Liver (tissue), 9 donors: ENCODE results near the gene SLC4A5. TPM values are rescaled to one million over a fixed set of nuclear protein-coding genes. Genes with fewer than 3 reads are reported as not detected.

Source experiments
- DNase-seq: peaks from one replicate; pipeline ENCODE4 v3.0.0-alpha.2; 2017; ENCODE audit warnings: low spot score
- H3K27ac ChIP-seq, 2 donors: one replicate each; pipeline ENCODE4 v1.7.0; 2013; ENCODE audit warnings: inconsistent platforms in 2 of 2, low read length in 2 of 2, control low read depth in 1 of 2, low read depth in 1 of 2, mild to moderate bottlenecking in 1 of 2
- H3K27me3 ChIP-seq, 4 donors: one replicate each; pipeline versions ENCODE4 v1.6.1 to v1.7.0; 2013; ENCODE audit warnings: low read length in 3 of 4, inconsistent platforms in 1 of 4, mild to moderate bottlenecking in 1 of 4, moderate library complexity in 1 of 4; ENCODE audit not compliant: control insufficient read depth in 4 of 4, insufficient read depth in 4 of 4
- H3K36me3 ChIP-seq, 4 donors: one replicate each; pipeline versions ENCODE4 v1.6.1 to v1.7.0; 2013; ENCODE audit warnings: low read length in 3 of 4, mild to moderate bottlenecking in 3 of 4, low read depth in 1 of 4, moderate library complexity in 1 of 4; ENCODE audit not compliant: control insufficient read depth in 4 of 4, insufficient read depth in 3 of 4
- H3K4me1 ChIP-seq, 4 donors: one replicate each; pipeline versions ENCODE4 v1.6.1 to v1.7.0; 2013; ENCODE audit warnings: low read length in 3 of 4, mild to moderate bottlenecking in 3 of 4, moderate library complexity in 1 of 4; ENCODE audit not compliant: control insufficient read depth in 4 of 4, insufficient read depth in 4 of 4
- H3K4me3 ChIP-seq, 3 donors: one replicate each; pipeline versions ENCODE4 v1.6.1 to v1.7.0; 2013; ENCODE audit warnings: low read length in 3 of 3, control low read depth in 1 of 3, low read depth in 1 of 3, mild to moderate bottlenecking in 1 of 3
- H3K9ac ChIP-seq, 2 donors: one replicate each; pipeline ENCODE4 v1.7.0; 2013; ENCODE audit warnings: low read length in 2 of 2, mild to moderate bottlenecking in 2 of 2, moderate library complexity in 2 of 2, control low read depth in 1 of 2, low read depth in 1 of 2
- H3K9me3 ChIP-seq, 4 donors: one replicate each; pipeline versions ENCODE4 v1.6.1 to v1.7.0; 2013; ENCODE audit warnings: low read length in 3 of 4; ENCODE audit not compliant: control insufficient read depth in 4 of 4
- ATF3 ChIP-seq: IDR thresholded peaks from 2 replicates; pipeline ENCODE4 v1.6.1; 2016; ENCODE audit warnings: antibody characterized with exemption
- EGR1 ChIP-seq, 2 donors: IDR thresholded peaks; 2 replicates each; pipeline ENCODE4 v1.6.1; 2016 to 2018; ENCODE audit warnings: antibody characterized with exemption in 2 of 2, low read depth in 2 of 2
- FOXA1 ChIP-seq: IDR thresholded peaks from 2 replicates; pipeline ENCODE4 v1.6.1; 2016; ENCODE audit warnings: antibody characterized with exemption
- FOXA2 ChIP-seq: IDR thresholded peaks from 2 replicates; pipeline ENCODE4 v1.6.1; 2016; ENCODE audit warnings: antibody characterized with exemption
- GABPA ChIP-seq, 2 donors: IDR thresholded peaks in 1 of 2; conservative IDR thresholded peaks in 1 of 2; 2 replicates each; pipeline ENCODE4 v1.6.1; 2016; ENCODE audit warnings: antibody characterized with exemption in 2 of 2, mild to moderate bottlenecking in 1 of 2, moderate library complexity in 1 of 2
- HNF4A ChIP-seq, 2 donors: conservative IDR thresholded peaks; 2 replicates each; pipeline ENCODE4 v1.6.1; 2016; ENCODE audit warnings: antibody characterized with exemption in 2 of 2, mild to moderate bottlenecking in 2 of 2
- HNF4G ChIP-seq: IDR thresholded peaks from 2 replicates; pipeline ENCODE4 v1.6.1; 2016; ENCODE audit warnings: antibody characterized with exemption
- JUND ChIP-seq, 2 donors: IDR thresholded peaks; 2 replicates each; pipeline ENCODE4 v1.6.1; 2016; ENCODE audit warnings: antibody characterized with exemption in 2 of 2
- NR2F2 ChIP-seq: IDR thresholded peaks from 2 replicates; pipeline ENCODE4 v1.6.1; 2016; ENCODE audit warnings: antibody characterized with exemption
- RAD21 ChIP-seq, 2 donors: IDR thresholded peaks; 2 replicates each; pipeline ENCODE4 v1.6.1; 2016; ENCODE audit warnings: antibody characterized with exemption in 2 of 2, mild to moderate bottlenecking in 2 of 2
- REST ChIP-seq: IDR thresholded peaks from 2 replicates; pipeline ENCODE4 v1.6.1; 2016; ENCODE audit warnings: antibody characterized with exemption, mild to moderate bottlenecking
- RXRA ChIP-seq, 2 donors: IDR thresholded peaks; 2 replicates each; pipeline ENCODE4 v1.6.1; 2017 to 2018; ENCODE audit warnings: antibody characterized with exemption in 2 of 2, mild to moderate bottlenecking in 1 of 2
- SP1 ChIP-seq: IDR thresholded peaks from 2 replicates; pipeline ENCODE4 v1.6.1; 2018; ENCODE audit warnings: antibody characterized with exemption, mild to moderate bottlenecking
- TAF1 ChIP-seq: conservative IDR thresholded peaks from 2 replicates; pipeline ENCODE4 v1.6.1; 2016; ENCODE audit warnings: antibody characterized with exemption, mild to moderate bottlenecking
- YY1 ChIP-seq: IDR thresholded peaks from 2 replicates; pipeline ENCODE4 v1.6.1; 2016; ENCODE audit warnings: antibody characterized with exemption, mild to moderate bottlenecking
- WGBS: extraction: QIAGEN DNeasy Blood & Tissue Kit; methylation state at CpG from one replicate; pipeline ENCODE4 v1.1.7; 2013; 5-methylcytosine and 5-hydroxymethylcytosine counted together
- polyA plus RNA-seq, 2 donors: library from polyadenylated mRNA; stranded (reverse) in 1 of 2; unstranded in 1 of 2; fragments of 200-250 nt in 1 of 2; fragments of >200 nt in 1 of 2; fragmentation: Nextera tagmentation in 1 of 2; extraction: Ambion mirVana in 1 of 2; gene quantifications; one replicate each; pipeline versions ENCODE4 v1.2.1 to v1.2.3, GENCODE V29; 2013 to 2015
- total RNA-seq, 2 donors: library from RNA; depleted of rRNA; stranded (reverse); fragments of >200 nt; gene quantifications; one replicate each; pipeline ENCODE4 v1.2.3, GENCODE V29; 2014
- TF ChIP-seq, protein P1 (sequence below): fragments of 150-350 bp; IDR thresholded peaks from 2 replicates; pipeline ENCODE4 v1.5.1; 2017; ENCODE audit warnings: improper control_type of control experiment, low read depth, low read length; ENCODE audit not compliant: missing input control
- TF ChIP-seq, protein P2 (sequence below): IDR thresholded peaks from 2 replicates; pipeline ENCODE4 v1.6.1; 2016; ENCODE audit warnings: antibody characterized with exemption
- TF ChIP-seq, protein P3 (sequence below): IDR thresholded peaks from 2 replicates; pipeline ENCODE4 v1.6.1; 2016; ENCODE audit warnings: antibody characterized with exemption
- donor health status: healthy.
- donor health status: healthy.
- donor health status: healthy.
- donor health status: healthy.
- donor health status: healthy.

The SLC4A5 gene
- total and polyA plus RNA-seq, 4 donors: 0.12 to 0.50 (median 0.29) TPM

GRCh38 chr2:74391209-74391579, 48.0 kb upstream of the SLC4A5 start:
- WGBS: 1% methylated on average over 11 of the region's 11 CpGs
- no peaks in the 10 kb centered on the region for H3K36me3 ChIP-seq
- peaks cover 4 to 21% (median 15%) of the 10 kb centered on the region in 4 donors for H3K4me1 ChIP-seq
- no peak for DNase-seq
- H3K27me3 ChIP-seq: no peaks in the 10 kb centered on the region
- H3K9ac ChIP-seq: peak overlapping the region; percentile 69 to 81
- H3K9me3 ChIP-seq: no peaks in the 10 kb centered on the region
- peak overlapping the region; percentile 81 to 97 (median 81) for H3K4me3 ChIP-seq
- no peak for TF ChIP-seq FOXA1
- no peak for TF ChIP-seq RAD21 (IDR thresholded peaks at IDR 0.05)
- TF ChIP-seq NR2F2: no peak
- no peak for TF ChIP-seq TAF1
- no peak for TF ChIP-seq FOXA2
- TF ChIP-seq JUND (IDR thresholded peaks at IDR 0.05): no peak
- no peak for TF ChIP-seq SP1
- no peak for TF ChIP-seq YY1
- no peak for TF ChIP-seq RXRA (IDR thresholded peaks at IDR 0.05)
- TF ChIP-seq ATF3: no peak
- TF ChIP-seq GABPA (IDR thresholded peaks at IDR 0.05 in 1 of 2, conservative IDR thresholded peaks at IDR 0.05 in 1 of 2): no peak
- TF ChIP-seq, protein P1, sequence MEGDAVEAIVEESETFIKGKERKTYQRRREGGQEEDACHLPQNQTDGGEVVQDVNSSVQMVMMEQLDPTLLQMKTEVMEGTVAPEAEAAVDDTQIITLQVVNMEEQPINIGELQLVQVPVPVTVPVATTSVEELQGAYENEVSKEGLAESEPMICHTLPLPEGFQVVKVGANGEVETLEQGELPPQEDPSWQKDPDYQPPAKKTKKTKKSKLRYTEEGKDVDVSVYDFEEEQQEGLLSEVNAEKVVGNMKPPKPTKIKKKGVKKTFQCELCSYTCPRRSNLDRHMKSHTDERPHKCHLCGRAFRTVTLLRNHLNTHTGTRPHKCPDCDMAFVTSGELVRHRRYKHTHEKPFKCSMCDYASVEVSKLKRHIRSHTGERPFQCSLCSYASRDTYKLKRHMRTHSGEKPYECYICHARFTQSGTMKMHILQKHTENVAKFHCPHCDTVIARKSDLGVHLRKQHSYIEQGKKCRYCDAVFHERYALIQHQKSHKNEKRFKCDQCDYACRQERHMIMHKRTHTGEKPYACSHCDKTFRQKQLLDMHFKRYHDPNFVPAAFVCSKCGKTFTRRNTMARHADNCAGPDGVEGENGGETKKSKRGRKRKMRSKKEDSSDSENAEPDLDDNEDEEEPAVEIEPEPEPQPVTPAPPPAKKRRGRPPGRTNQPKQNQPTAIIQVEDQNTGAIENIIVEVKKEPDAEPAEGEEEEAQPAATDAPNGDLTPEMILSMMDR: no peak
- no peak for TF ChIP-seq REST
- TF ChIP-seq, protein P2, sequence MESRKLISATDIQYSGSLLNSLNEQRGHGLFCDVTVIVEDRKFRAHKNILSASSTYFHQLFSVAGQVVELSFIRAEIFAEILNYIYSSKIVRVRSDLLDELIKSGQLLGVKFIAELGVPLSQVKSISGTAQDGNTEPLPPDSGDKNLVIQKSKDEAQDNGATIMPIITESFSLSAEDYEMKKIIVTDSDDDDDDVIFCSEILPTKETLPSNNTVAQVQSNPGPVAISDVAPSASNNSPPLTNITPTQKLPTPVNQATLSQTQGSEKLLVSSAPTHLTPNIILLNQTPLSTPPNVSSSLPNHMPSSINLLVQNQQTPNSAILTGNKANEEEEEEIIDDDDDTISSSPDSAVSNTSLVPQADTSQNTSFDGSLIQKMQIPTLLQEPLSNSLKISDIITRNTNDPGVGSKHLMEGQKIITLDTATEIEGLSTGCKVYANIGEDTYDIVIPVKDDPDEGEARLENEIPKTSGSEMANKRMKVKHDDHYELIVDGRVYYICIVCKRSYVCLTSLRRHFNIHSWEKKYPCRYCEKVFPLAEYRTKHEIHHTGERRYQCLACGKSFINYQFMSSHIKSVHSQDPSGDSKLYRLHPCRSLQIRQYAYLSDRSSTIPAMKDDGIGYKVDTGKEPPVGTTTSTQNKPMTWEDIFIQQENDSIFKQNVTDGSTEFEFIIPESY: no peak
- TF ChIP-seq, protein P3, sequence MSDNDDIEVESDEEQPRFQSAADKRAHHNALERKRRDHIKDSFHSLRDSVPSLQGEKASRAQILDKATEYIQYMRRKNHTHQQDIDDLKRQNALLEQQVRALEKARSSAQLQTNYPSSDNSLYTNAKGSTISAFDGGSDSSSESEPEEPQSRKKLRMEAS: no peak
- TF ChIP-seq EGR1 (IDR thresholded peaks at IDR 0.05; ENCODE audit: low read depth in 2 of 2): no peak
- TF ChIP-seq HNF4G: no peak
- TF ChIP-seq HNF4A (conservative IDR thresholded peaks at IDR 0.05): no peak
- H3K27ac ChIP-seq: peak overlapping the region; percentile 79 to 94
